ENCODE measurements around the gene USP36. TPM values are rescaled to one million over a fixed set of nuclear protein-coding genes. Genes with fewer than 3 reads are reported as not detected.

USP36 gene
- total and polyA plus RNA-seq, 3 experiments from 2014 or later = 43.2 to 122 (median 118) TPM

GRCh38 chr17:78824240-78824639 is 16.4 kb downstream of the USP36 start:
- Histone ChIP-seq H3K36me3 (ENCODE audit: insufficient read depth, low read length) (peaks cover 74% of the 10 kb centered on the region), H3K4me1 (ENCODE audit: insufficient read depth, low read length) (peaks cover 18% of the 10 kb centered on the region), H3K4me3 (ENCODE audit: low read length) (no peak overlapping the region), H3K27ac (ENCODE audit: low read depth, low read length) (no peak overlapping the region), H3K9me3 (ENCODE audit: low read length) (no peaks in the 10 kb centered on the region), H3K27me3 (ENCODE audit: insufficient read depth, low read length, poor library complexity, severe bottlenecking) (no peaks in the 10 kb centered on the region)
- ChIA-PET CTCF (no interaction called here), POLR2A (no interaction called here)
- Mint-ChIP-seq H3K4me1 (peaks cover 42 to 51% (median 51%) of the 10 kb centered on the region in 3 donors), H3K4me3 (no peak overlapping the region), H3K36me3 (peaks cover 19 to 98% (median 41%) of the 10 kb centered on the region in 3 donors), H3K9me3 (no peaks in the 10 kb centered on the region), H3K27ac (peak overlapping the region in 6 of 8 donors; percentile 16 to 87 (median 62)), H3K27me3 (peaks cover 0 to 4% of the 10 kb centered on the region in 2 donors)
- no peak for DNase-seq

GRCh38 chr17:78823282-78824046 is 17.1 kb downstream of the USP36 start:
- no peaks in the 10 kb centered on the region for H3K27me3 ChIP-seq (ENCODE audit: insufficient read depth, low read length, poor library complexity, severe bottlenecking)
- no peaks in the 10 kb centered on the region for H3K9me3 ChIP-seq (ENCODE audit: low read length)
- peaks cover 25% of the 10 kb centered on the region for H3K4me1 ChIP-seq (ENCODE audit: insufficient read depth, low read length)
- Mint-ChIP-seq H3K27ac (peak overlapping the region in 7 of 8 donors; percentile 43 to 92 (median 82)), H3K36me3 (peaks cover 20 to 98% (median 40%) of the 10 kb centered on the region in 3 donors), H3K4me1 (peaks cover 48 to 57% (median 57%) of the 10 kb centered on the region in 3 donors), H3K9me3 (no peaks in the 10 kb centered on the region), H3K27me3 (peaks cover 0 to 7% of the 10 kb centered on the region in 2 donors), H3K4me3 (no peak overlapping the region)
- CTCF ChIA-PET = interaction anchor here (1.0 kb wide), 1 partner anchor 12 kb away, joined by 3 read pairs; no protein-coding TSS in a partner anchor
- POLR2A ChIA-PET = interaction anchor here (0.6 to 1.0 kb wide), 2 partner anchors 19 to 50 kb away, joined by 3 to 4 read pairs; no protein-coding TSS in a partner anchor
- no peak overlapping the region for H3K4me3 ChIP-seq (ENCODE audit: low read length)
- peaks cover 67% of the 10 kb centered on the region for H3K36me3 ChIP-seq (ENCODE audit: insufficient read depth, low read length)
- no peak overlapping the region for H3K27ac ChIP-seq (ENCODE audit: low read depth, low read length)
- DNase-seq = no peak

GRCh38 chr17:78822552-78822951 is 18.1 kb downstream of the USP36 start:
- Histone ChIP-seq H3K27ac (ENCODE audit: low read depth, low read length) (no peak overlapping the region), H3K36me3 (ENCODE audit: insufficient read depth, low read length) (peaks cover 67% of the 10 kb centered on the region), H3K4me3 (ENCODE audit: low read length) (no peak overlapping the region), H3K4me1 (ENCODE audit: insufficient read depth, low read length) (peaks cover 35% of the 10 kb centered on the region), H3K9me3 (ENCODE audit: low read length) (no peaks in the 10 kb centered on the region), H3K27me3 (ENCODE audit: insufficient read depth, low read length, poor library complexity, severe bottlenecking) (no peaks in the 10 kb centered on the region)
- DNase-seq = no peak
- H3K27me3 Mint-ChIP-seq = peaks cover 0 to 7% of the 10 kb centered on the region in 2 donors
- H3K9me3 Mint-ChIP-seq = no peaks in the 10 kb centered on the region
- H3K27ac Mint-ChIP-seq = peak overlapping the region in 6 of 8 donors; percentile 52 to 92 (median 83)
- H3K4me1 Mint-ChIP-seq = peaks cover 49 to 57% (median 56%) of the 10 kb centered on the region in 3 donors
- POLR2A ChIA-PET = interaction anchor here (0.6 to 1.0 kb wide), 2 partner anchors 18 to 49 kb away, joined by 3 to 4 read pairs; no protein-coding TSS in a partner anchor
- peaks cover 19 to 95% (median 32%) of the 10 kb centered on the region in 3 donors for H3K36me3 Mint-ChIP-seq
- CTCF ChIA-PET = interaction anchor here (1.0 kb wide), 1 partner anchor 13 kb away, joined by 3 read pairs; no protein-coding TSS in a partner anchor
- H3K4me3 Mint-ChIP-seq = peak overlapping the region in 1 of 7 donors; percentile 72

- POLR2A ChIA-PET = no interaction called here
- peaks cover 41% of the 10 kb centered on the region for H3K4me1 ChIP-seq (ENCODE audit: insufficient read depth, low read length)
- CTCF ChIA-PET = no interaction called here
Observed at GRCh38 chr17:78821961-78822360, 18.7 kb downstream of the USP36 start.

GRCh38 chr17:78820841-78821240 is 19.8 kb downstream of the USP36 start:
- no peaks in the 10 kb centered on the region for H3K9me3 Mint-ChIP-seq
- H3K4me1 ChIP-seq (ENCODE audit: insufficient read depth, low read length) = peaks cover 52% of the 10 kb centered on the region
- H3K36me3 ChIP-seq (ENCODE audit: insufficient read depth, low read length) = peaks cover 61% of the 10 kb centered on the region
- H3K36me3 Mint-ChIP-seq = peaks cover 20 to 90% (median 34%) of the 10 kb centered on the region in 3 donors
- POLR2A ChIA-PET = no interaction called here
- no peaks in the 10 kb centered on the region for H3K27me3 ChIP-seq (ENCODE audit: insufficient read depth, low read length, poor library complexity, severe bottlenecking)
- no peak for DNase-seq
- H3K27me3 Mint-ChIP-seq = peaks cover 0 to 11% of the 10 kb centered on the region in 2 donors
- no peak overlapping the region for H3K27ac ChIP-seq (ENCODE audit: low read depth, low read length)
- H3K27ac Mint-ChIP-seq = peak overlapping the region in 6 of 8 donors; percentile 43 to 100 (median 98)
- H3K4me3 Mint-ChIP-seq = peak overlapping the region in 3 of 7 donors; percentile 12 to 52 (median 15)
- H3K9me3 ChIP-seq (ENCODE audit: low read length) = no peaks in the 10 kb centered on the region
- peaks cover 59 to 68% (median 65%) of the 10 kb centered on the region in 3 donors for H3K4me1 Mint-ChIP-seq
- CTCF ChIA-PET = interaction anchor here (2.6 kb wide), 1 partner anchor 21 kb away, joined by 7 read pairs; no protein-coding TSS in a partner anchor
- H3K4me3 ChIP-seq (ENCODE audit: low read length) = no peak overlapping the region

More at GRCh38 chr17:78821961-78822360, 18.7 kb downstream of the USP36 start:
- Mint-ChIP-seq H3K9me3 (no peaks in the 10 kb centered on the region), H3K4me1 (peaks cover 55 to 62% (median 59%) of the 10 kb centered on the region in 3 donors), H3K4me3 (peak overlapping the region in 1 of 7 donors; percentile 12), H3K27ac (peak overlapping the region in 5 of 8 donors; percentile 43 to 79 (median 66)), H3K36me3 (peaks cover 20 to 97% (median 33%) of the 10 kb centered on the region in 3 donors), H3K27me3 (peaks cover 0 to 11% of the 10 kb centered on the region in 2 donors)
- Histone ChIP-seq H3K4me3 (ENCODE audit: low read length) (no peak overlapping the region), H3K27ac (ENCODE audit: low read depth, low read length) (no peak overlapping the region), H3K27me3 (ENCODE audit: insufficient read depth, low read length, poor library complexity, severe bottlenecking) (no peaks in the 10 kb centered on the region), H3K36me3 (ENCODE audit: insufficient read depth, low read length) (peaks cover 65% of the 10 kb centered on the region), H3K9me3 (ENCODE audit: low read length) (no peaks in the 10 kb centered on the region)
- DNase-seq = no peak

- Mint-ChIP-seq H3K27me3 (peaks cover 0 to 11% of the 10 kb centered on the region in 2 donors), H3K36me3 (peaks cover 20 to 90% (median 28%) of the 10 kb centered on the region in 3 donors), H3K27ac (peak overlapping the region; percentile 79 to 100 (median 98)), H3K4me3 (peak overlapping the region in 6 of 7 donors; percentile 15 to 87 (median 76)), H3K9me3 (no peaks in the 10 kb centered on the region), H3K4me1 (peaks cover 55 to 68% (median 67%) of the 10 kb centered on the region in 3 donors)
- POLR2A ChIA-PET = interaction anchor here (0.6 to 2.0 kb wide), 4 partner anchors 9 to 35 kb away, joined by 3 to 9 read pairs (median 6); partner anchors contain the start of gene USP36
- no peak for DNase-seq
- Histone ChIP-seq H3K27ac (ENCODE audit: low read depth, low read length) (peak overlapping the region; percentile 56), H3K4me3 (ENCODE audit: low read length) (peak overlapping the region; percentile 32), H3K4me1 (ENCODE audit: insufficient read depth, low read length) (peaks cover 59% of the 10 kb centered on the region), H3K27me3 (ENCODE audit: insufficient read depth, low read length, poor library complexity, severe bottlenecking) (no peaks in the 10 kb centered on the region), H3K36me3 (ENCODE audit: insufficient read depth, low read length) (peaks cover 61% of the 10 kb centered on the region), H3K9me3 (ENCODE audit: low read length) (no peaks in the 10 kb centered on the region)
- CTCF ChIA-PET = interaction anchor here (1.1 to 2.6 kb wide), 5 partner anchors 13 to 460 kb away, joined by 3 to 7 read pairs (median 4); no protein-coding TSS in a partner anchor
Observed at GRCh38 chr17:78819806-78820792, 20.5 kb downstream of the USP36 start.

GRCh38 chr17:78819402-78819801 is 21.2 kb downstream of the USP36 start:
- Mint-ChIP-seq H3K27ac (peak overlapping the region; percentile 79 to 100 (median 98)), H3K27me3 (peaks cover 0 to 11% of the 10 kb centered on the region in 2 donors), H3K36me3 (peaks cover 20 to 90% (median 24%) of the 10 kb centered on the region in 3 donors), H3K9me3 (no peaks in the 10 kb centered on the region), H3K4me3 (peak overlapping the region; percentile 31 to 87 (median 76)), H3K4me1 (peaks cover 49 to 63% (median 62%) of the 10 kb centered on the region in 3 donors)
- peak overlapping the region; percentile 32 for H3K4me3 ChIP-seq (ENCODE audit: low read length)
- H3K27ac ChIP-seq (ENCODE audit: low read depth, low read length) = peak overlapping the region; percentile 56
- CTCF ChIA-PET = interaction anchor here (0.9 to 2.6 kb wide), 8 partner anchors 14 to 459 kb away, joined by 3 to 7 read pairs (median 5); no protein-coding TSS in a partner anchor
- peaks cover 56% of the 10 kb centered on the region for H3K36me3 ChIP-seq (ENCODE audit: insufficient read depth, low read length)
- no peaks in the 10 kb centered on the region for H3K27me3 ChIP-seq (ENCODE audit: insufficient read depth, low read length, poor library complexity, severe bottlenecking)
- no peak for DNase-seq
- POLR2A ChIA-PET = interaction anchor here (0.6 to 2.0 kb wide), 6 partner anchors 9 to 39 kb away, joined by 3 to 9 read pairs (median 6); partner anchors contain the start of gene USP36
- H3K4me1 ChIP-seq (ENCODE audit: insufficient read depth, low read length) = peaks cover 59% of the 10 kb centered on the region
- H3K9me3 ChIP-seq (ENCODE audit: low read length) = no peaks in the 10 kb centered on the region

All from CD8-positive, alpha-beta memory T cell (primary cell).